ENCODE measurements around the gene GPX4. TPM values are rescaled to one million over a fixed set of nuclear protein-coding genes. Genes with fewer than 3 reads are reported as not detected.
A peak's percentile ranks its signal among the peaks of the same experiment; 100 is the strongest.

GPX4 gene
- total RNA-seq, 4 donors from 2014 or later = 267 to 359 (median 344) TPM

DNA sequence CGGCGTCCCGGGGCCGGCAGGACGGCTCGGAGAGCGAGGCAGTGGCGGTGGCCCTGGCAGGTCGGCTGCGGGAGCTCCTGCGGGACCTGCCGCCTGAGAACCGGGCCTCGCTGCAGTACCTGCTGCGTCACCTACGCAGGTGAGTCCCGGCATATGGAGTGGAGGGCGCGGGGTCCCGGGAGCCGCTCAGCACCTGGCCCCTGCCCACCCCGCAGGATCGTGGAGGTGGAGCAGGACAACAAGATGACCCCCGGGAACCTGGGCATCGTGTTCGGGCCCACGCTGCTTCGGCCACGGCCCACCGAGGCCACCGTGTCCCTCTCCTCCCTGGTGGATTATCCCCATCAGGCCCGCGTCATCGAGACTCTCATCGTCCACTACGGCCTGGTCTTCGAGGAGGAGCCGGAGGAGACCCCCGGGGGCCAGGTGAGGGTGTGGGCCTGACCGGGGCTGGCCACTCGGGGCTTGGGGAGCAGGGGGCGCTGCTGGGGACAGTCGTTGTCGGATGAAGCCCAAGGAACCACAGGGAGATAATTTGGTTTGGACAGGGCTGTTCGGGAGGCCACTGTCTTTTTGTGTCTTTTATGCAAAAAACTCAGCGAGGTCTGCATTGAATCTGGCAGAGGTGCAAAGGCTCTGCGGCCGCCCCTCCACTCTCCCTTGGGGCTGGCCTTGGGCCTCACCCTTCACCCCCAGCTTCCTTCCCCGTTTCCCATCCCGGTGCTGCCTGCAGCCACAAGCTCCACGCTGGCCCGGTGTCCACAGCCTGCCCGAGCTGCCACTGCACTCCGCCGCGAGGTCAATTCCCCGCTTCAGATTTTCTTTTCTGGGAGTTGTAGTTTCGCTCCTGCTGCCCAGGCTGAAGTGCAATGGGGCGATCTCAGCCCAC is 20.6 kb upstream of the GPX4 start:
- DNase-seq (ENCODE audit: low spot score in 2 of 2) = no peak
- Histone ChIP-seq H3K9me3 (no peaks in the 10 kb centered on the region), H3K27me3 (no peaks in the 10 kb centered on the region), H3K4me1 (peaks cover 39% of the 10 kb centered on the region), H3K27ac (peak overlapping the region; percentile 30), H3K36me3 (peaks cover 22% of the 10 kb centered on the region), H3K4me3 (peak overlapping the region; percentile 42)
- TF ChIP-seq, protein P1, sequence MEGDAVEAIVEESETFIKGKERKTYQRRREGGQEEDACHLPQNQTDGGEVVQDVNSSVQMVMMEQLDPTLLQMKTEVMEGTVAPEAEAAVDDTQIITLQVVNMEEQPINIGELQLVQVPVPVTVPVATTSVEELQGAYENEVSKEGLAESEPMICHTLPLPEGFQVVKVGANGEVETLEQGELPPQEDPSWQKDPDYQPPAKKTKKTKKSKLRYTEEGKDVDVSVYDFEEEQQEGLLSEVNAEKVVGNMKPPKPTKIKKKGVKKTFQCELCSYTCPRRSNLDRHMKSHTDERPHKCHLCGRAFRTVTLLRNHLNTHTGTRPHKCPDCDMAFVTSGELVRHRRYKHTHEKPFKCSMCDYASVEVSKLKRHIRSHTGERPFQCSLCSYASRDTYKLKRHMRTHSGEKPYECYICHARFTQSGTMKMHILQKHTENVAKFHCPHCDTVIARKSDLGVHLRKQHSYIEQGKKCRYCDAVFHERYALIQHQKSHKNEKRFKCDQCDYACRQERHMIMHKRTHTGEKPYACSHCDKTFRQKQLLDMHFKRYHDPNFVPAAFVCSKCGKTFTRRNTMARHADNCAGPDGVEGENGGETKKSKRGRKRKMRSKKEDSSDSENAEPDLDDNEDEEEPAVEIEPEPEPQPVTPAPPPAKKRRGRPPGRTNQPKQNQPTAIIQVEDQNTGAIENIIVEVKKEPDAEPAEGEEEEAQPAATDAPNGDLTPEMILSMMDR (IDR thresholded peaks at IDR 0.05) = no peak
- peak in 1 of 3 donors; percentile 33 for TF ChIP-seq POLR2AphosphoS5 (IDR thresholded peaks at IDR 0.05)
- 89% methylated on average over 42 of the region's 59 CpGs for WGBS

DNA sequence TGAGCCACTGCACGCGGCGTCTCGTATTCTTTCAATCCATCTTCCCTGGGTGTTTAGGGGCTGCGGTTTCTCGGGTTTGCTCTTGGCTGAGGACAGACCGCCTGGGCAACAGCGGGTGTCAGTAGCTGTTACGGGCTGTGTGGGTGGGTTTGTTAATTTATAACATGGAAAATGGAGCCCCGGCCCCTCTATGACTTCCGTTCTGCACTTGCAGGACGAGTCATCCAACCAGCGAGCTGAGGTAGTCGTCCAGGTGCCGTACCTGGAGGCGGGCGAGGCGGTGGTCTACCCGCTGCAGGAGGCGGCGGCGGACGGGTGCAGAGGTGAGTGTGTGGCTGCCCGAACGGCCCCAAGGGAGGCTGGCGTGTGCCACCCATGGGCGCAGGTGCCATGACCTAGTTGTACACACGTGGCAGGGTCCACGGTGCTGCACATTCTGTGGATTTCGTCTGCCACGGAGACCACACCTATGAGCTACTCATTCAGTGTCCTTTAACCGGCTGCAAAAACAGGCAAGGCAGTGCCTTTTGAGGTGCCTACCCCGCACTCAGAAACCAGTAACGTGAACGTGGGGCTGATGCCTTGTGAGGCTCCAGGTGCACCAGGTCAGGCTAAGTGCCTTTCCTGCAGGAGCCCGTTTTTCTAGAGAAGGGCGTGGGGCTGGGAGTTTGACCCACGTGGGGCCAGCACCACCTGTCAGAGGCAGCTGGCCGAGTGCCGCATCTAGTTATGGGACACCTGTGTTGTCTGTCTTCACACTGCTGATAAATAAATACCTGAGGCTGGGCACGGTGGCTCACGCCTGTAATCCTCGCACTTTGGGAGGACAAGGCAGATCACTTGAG is 19.5 kb upstream of the GPX4 start:
- no peak for DNase-seq (ENCODE audit: low spot score in 2 of 2)
- TF ChIP-seq POLR2A (IDR thresholded peaks at IDR 0.05) (no peak), POLR2AphosphoS5 (IDR thresholded peaks at IDR 0.05) (no peak), EP300 (IDR thresholded peaks at IDR 0.05) (no peak)
- TF ChIP-seq, protein P1 (IDR thresholded peaks at IDR 0.05) = no peak
- peaks cover 46% of the 10 kb centered on the region for H3K4me1 ChIP-seq

DNA sequence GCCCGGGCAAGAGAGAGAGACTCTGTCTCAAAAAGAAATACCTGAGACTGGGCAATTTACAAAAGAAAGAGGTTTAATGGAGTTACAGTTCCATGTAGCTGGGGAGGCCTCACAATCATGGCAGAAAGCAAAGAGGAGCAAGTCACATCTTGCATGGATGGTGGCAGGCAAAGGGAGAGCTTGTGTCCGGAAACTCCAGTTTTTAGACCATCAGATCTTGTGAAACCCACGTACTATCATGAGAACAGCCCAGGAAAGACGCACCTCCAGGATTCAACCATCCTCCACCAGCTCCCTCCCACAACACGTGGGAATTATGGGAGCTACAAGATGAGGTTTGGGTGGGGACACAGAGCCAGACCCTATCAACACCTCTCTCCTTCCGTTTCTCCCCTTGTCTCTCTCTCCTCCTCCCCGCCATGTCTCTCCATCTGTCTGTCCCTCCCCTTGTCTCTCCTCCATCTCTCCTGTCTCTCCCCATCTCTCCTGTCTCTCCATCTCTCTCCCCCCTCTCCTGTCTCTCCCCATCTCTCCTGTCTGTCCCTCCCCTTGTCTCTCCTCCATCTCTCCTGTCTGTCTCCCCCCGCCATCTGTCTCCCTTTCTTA is 18.6 kb upstream of the GPX4 start:
- peaks cover 51% of the 10 kb centered on the region for H3K4me1 ChIP-seq
- H3K9me3 ChIP-seq = no peaks in the 10 kb centered on the region
- H3K36me3 ChIP-seq = peaks cover 37% of the 10 kb centered on the region
- H3K27me3 ChIP-seq = no peaks in the 10 kb centered on the region
- TF ChIP-seq, protein P1 (IDR thresholded peaks at IDR 0.05) = no peak
- TF ChIP-seq EP300 (IDR thresholded peaks at IDR 0.05) (no peak), POLR2AphosphoS5 (IDR thresholded peaks at IDR 0.05) (no peak), POLR2A (IDR thresholded peaks at IDR 0.05) (no peak)
- no peak overlapping the region for H3K4me3 ChIP-seq
- DNase-seq (ENCODE audit: low spot score in 2 of 2) = no peak
- WGBS = 75% methylated on average over 8 of the region's 8 CpGs
- H3K27ac ChIP-seq = no peak overlapping the region

More for the DNA sequence above, 19.5 kb upstream of the GPX4 start:
- H3K27ac ChIP-seq = no peak overlapping the region
- no peak overlapping the region for H3K4me3 ChIP-seq
- no peaks in the 10 kb centered on the region for H3K27me3 ChIP-seq
- WGBS = 79% methylated on average over 40 of the region's 43 CpGs
- no peaks in the 10 kb centered on the region for H3K9me3 ChIP-seq
- H3K36me3 ChIP-seq = peaks cover 33% of the 10 kb centered on the region

DNA sequence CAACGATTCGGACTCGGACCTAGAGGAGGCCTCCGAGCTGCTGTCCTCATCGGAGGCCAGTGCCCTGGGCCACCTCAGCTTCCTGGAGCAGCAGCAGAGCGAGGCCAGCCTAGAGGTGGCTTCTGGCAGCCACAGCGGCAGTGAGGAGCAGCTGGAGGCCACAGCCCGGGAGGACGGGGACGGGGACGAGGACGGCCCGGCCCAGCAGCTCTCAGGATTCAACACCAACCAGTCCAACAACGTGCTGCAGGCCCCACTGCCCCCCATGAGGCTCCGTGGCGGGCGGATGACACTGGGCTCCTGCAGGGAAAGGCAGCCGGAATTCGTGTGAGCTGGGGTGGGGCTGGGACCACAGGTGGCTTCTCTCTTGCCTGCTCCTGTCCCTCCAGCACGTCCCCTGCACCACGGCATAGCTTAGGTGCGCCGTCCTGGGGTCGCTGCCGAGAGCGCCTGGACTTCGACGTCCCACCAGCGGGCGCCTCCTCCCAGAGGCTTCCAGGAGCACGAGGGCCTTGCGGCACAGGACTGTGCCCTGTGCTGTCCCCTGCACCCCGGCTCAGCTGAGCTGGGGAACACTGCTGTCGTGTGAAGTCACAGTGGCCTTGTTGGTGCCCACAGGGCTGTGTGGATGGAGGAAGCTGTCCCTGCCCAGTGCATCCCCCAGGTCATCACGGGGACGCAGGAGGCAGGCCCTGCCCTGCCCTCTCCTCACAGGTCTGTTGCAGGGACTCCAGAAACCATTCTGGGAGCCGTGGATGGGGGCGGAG is 17.9 kb upstream of the GPX4 start:
- no peaks in the 10 kb centered on the region for H3K9me3 ChIP-seq
- WGBS = 73% methylated on average over 15 of the region's 38 CpGs
- peaks cover 36% of the 10 kb centered on the region for H3K36me3 ChIP-seq
- DNase-seq (ENCODE audit: low spot score in 2 of 2) = no peak
- no peak overlapping the region for H3K4me3 ChIP-seq
- no peak overlapping the region for H3K27ac ChIP-seq
- peaks cover 51% of the 10 kb centered on the region for H3K4me1 ChIP-seq
- no peaks in the 10 kb centered on the region for H3K27me3 ChIP-seq
- TF ChIP-seq, protein P1 (IDR thresholded peaks at IDR 0.05) = no peak
- TF ChIP-seq EP300 (IDR thresholded peaks at IDR 0.05) = no peak

Measured in suprapubic skin (tissue), 4 donors.